ENCODE measurements around the gene MED9. TPM values are rescaled to one million over a fixed set of nuclear protein-coding genes. Genes with fewer than 3 reads are reported as not detected.

Gene MED9
- total RNA-seq, 1 donor from 2014 or later, result 16.1 TPM

DNA sequence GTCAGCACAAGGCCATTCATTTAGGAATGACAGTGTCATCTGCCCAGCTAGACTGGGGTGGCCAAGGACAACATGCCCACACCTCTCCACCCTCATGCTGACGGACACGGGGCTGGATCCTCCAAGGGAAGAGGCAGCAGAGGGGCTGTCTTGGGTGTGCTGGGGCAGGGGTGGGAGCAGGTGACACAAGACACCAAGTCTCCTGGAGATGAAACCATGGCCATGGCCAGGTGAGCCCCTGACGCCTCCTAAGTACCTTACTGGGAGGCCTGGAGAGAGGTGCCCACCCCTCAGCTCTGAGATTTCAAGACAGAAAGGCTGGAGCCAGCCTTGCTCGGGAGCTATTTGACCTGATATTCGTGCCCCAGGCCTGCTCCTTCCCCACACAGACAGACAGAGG is 28.4 kb downstream of the MED9 start:
- DNase-seq, result no peak

DNA sequence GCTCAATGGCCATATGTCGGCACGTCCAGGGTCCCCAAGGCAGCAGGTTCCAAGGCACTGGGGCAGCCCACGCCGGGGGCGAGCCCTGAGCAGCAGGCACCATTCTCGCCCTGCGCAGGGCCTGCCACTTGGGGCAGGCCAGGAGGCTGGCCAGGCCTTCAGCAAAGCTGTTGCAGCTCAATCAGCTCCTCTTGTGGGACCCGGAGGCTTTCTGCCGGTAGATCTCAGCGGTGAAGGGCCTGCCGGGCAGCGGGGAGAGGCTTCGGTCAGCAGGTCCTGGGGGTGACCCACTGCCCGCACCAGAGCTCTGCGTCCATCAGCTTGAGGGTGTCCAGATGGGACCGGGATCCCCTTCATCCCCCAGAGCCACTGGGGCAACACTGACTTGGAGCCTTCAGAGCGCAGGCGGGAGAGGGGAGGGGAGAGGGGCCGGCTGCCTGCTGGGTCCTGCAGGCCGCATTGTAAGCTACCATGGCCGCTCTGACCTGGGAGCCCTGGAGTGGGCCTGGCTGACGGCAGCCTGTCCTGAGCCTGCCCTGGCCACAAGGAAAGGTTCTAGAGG is 28.9 kb downstream of the MED9 start:
- no peak for DNase-seq

GRCh38 chr17:17506181-17506741 is 29.5 kb downstream of the MED9 start:
- DNase-seq, result no peak

DNA sequence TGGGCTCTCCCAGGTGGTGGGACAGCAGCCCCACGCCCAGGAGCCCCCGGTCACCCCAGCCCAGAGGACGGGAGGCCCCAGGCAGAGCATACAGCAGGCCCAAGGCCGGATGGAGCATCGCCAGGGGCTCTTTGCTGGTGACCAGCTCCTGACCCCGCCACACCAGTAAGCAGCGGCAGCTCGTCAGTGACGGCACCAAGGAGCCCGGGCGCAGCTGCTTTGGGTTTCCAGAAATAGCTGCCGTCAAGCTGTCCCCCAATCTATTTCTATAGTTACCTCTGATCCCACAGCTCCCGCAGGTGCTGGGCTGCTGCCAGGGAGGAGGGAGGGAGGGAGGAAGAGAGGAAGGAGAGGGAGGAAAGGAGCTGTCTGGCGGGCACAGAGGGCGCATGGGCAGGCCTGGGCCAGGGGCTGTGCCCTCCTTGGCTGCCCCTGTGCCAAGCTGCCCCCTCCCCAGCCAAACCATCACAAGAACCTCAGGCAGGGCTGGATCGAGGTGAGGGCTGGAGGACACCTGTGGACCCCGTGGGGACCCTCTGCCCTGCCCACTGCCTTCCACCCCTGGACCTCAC is 30.2 kb downstream of the MED9 start:
- peak; percentile 41 for DNase-seq

DNA sequence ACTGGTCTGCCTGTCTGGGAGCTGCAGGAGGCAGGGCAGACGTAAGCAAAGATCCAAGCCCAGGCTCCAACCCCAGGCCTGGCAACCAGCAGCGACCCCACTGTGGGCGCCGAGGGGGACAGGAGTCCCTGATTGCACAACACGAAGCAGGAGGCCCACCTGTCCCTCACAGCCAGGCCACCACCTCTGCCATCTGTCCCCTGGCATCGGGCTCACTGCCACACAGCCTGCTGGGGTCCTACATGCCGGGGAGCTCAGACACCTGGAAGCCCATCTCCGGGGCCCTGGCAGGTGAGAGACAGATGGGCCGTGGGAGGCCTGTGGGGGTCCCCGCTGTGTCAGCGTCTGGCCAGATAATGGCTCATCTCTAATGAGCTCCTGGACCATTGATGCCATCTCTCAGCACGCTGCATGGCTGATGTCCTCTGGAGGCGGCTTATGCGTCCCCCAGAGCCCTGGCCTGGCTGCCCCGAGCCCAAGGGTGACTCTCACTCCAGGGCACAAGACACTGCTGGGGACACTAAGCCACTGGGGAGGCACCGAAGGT is 30.7 kb downstream of the MED9 start:
- no peak for DNase-seq

DNA sequence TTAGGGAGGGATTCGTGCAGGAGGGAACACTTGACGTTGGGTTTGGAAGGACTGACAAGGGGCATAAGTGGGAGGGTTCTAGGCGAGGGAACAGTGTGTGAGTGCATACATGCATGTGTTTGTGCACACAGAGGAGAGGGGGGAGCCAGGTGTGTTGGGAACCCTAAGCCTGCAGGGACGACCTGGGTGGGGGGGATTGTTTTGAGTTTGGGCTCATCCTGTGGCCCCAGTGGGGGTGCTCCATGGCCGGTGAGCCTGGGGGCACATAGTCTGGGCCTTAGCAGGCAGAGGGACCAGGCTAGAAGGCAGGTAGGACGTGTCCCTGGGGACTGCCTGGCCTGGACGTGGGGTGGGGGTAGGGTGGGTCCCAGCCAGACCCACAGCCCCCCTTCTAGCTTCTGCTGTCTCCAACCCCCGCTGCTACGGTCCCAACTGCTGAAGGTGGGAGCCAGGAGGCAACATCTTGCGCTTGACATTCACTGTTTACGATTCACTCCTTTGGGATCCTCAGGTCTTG is 31.3 kb downstream of the MED9 start:
- no peak for DNase-seq

DNA sequence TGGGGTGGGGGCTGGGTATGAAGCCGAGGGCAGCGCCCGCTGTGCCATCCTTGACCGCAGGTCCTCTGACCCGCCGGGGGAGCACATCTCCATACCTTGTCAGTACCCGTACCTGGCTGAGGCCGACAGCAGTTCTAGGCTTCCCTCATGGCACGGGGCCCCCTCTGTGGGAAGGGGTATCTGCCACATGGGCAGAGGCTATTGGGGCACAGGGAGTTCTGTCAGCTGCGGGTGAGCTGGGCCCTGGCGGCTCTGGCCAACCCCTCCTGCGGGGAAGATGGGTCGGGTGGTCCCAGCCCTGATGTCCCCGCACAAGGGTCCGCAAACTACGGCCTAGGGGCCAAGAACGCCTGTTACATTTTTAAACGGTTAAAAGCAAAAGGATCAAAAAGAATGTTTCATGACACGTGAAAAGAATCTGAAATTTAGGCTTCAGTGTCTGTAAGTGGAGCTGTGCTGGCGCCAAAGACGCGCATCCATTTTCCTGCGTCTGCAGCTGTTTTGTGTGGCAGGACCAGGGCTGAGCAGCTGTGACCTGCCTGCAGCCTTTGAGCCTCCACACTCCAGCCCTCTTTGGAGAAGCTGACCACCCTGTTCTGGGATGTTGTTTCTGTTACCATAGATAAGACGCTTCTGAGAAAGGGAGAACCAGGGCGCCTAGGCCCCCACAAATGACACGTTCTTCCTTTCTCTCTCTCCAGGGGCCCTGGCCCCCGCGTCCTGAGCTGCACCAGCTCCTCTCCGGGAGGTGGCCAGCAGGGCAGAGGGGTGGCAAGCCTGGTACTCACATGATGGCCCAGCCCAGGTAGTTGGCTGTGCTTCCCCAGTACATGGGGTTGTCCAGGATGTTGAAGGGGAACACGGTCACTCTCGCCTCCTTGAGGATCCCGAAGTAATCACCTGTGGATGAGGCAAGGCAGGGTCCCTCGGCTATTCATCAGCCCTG is 32.1 kb downstream of the MED9 start:
- no peak for DNase-seq

- DNase-seq, result no peak
These were observed 33.0 kb downstream of the MED9 start for GRCh38 chr17:17509601-17510425.

GRCh38 chr17:17510456-17511292 is 33.9 kb downstream of the MED9 start:
- DNase-seq, result no peak

GRCh38 chr17:17511293-17511741 is 34.5 kb downstream of the MED9 start:
- no peak for DNase-seq

- no peak for DNase-seq
These were observed 35.4 kb downstream of the MED9 start for GRCh38 chr17:17511881-17512858.

DNA sequence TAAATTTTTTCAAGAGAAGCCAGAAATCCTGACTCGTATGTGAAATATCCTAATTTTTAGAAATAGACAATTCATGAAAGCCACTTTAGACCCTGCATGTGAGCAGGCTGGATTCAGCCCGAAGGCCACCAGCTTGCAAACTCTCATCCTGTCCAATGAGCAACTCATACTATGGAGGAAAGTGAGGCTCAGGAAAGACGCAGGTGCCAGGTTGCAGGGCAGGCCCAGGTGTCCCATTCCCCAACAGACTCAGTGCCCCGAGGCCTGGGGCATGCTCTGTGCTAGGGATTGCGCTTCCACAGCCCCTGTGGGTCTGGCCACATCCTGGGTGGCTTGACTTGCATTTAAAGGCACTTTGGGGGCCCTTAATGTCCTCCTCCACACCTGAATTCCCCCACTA is 36.1 kb downstream of the MED9 start:
- DNase-seq, result no peak

DNA sequence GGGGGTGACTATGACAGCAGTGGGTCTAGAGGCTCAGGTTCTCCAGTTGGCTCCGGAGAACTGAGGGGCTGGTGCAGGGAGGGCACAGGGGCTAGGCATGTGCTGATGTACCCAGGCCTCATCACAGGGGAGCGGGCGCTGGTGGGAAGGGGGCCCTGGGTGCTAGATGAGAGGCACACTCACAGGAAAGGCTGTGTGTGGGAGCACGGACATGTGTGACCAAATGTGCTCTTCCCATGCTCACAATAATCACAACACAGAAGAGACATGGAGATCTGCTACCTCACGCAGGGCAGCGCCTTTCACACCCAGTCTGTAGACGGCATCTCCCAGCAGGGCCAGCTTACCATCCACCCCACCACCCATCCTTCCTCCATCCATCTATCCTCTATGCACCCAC is 36.8 kb downstream of the MED9 start:
- DNase-seq, result no peak

GRCh38 chr17:17514361-17514992 is 37.7 kb downstream of the MED9 start:
- DNase-seq, result no peak

GRCh38 chr17:17514993-17515933 is 38.5 kb downstream of the MED9 start:
- no peak for DNase-seq

GRCh38 chr17:17515934-17516930 is 39.4 kb downstream of the MED9 start:
- DNase-seq, result no peak
